ENCODE measurements around the gene SSH2.

DNA sequence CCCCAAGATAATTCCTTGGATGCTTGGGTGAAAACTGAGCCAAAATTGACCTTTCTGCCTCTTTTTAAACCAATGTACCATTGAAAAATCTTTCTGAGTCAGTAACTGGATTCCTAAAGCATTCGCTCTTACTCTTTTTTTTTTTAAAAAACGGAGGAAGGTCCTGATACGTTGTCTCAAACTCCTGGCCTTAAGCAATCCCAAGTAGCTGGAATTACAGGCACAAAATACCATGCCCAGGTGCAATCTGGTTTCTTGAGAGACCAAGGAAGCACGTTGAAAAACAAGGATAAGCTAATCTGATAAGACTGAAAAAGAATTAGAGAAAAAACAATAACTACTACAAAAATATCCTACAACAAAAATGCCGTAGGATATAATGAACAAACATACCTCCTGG is 136.5 kb downstream of the SSH2 start:
- TF ChIP-seq POLR2A (IDR thresholded peaks at IDR 0.05) = no peak
- TF ChIP-seq, protein P1, sequence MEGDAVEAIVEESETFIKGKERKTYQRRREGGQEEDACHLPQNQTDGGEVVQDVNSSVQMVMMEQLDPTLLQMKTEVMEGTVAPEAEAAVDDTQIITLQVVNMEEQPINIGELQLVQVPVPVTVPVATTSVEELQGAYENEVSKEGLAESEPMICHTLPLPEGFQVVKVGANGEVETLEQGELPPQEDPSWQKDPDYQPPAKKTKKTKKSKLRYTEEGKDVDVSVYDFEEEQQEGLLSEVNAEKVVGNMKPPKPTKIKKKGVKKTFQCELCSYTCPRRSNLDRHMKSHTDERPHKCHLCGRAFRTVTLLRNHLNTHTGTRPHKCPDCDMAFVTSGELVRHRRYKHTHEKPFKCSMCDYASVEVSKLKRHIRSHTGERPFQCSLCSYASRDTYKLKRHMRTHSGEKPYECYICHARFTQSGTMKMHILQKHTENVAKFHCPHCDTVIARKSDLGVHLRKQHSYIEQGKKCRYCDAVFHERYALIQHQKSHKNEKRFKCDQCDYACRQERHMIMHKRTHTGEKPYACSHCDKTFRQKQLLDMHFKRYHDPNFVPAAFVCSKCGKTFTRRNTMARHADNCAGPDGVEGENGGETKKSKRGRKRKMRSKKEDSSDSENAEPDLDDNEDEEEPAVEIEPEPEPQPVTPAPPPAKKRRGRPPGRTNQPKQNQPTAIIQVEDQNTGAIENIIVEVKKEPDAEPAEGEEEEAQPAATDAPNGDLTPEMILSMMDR (IDR thresholded peaks at IDR 0.05) = no peak

Data from thyroid gland (tissue), 4 donors.